Mesenchymal stem cell (in vitro differentiated cells and primary cell): Measurements from ENCODE around the gene RBM34.

Experiments used
- DNase-seq: peaks from one replicate; pipeline ENCODE4 v3.0.0-alpha.2; 2013
- H2AFZ ChIP-seq: one replicate; pipeline ENCODE4 v1.6.1; 2013; ENCODE audit warnings: low read depth, mild to moderate bottlenecking, control low read depth, inconsistent platforms, low read length, moderate library complexity
- H2AK5ac ChIP-seq: 2 replicates; pipeline ENCODE4 v1.6.1; 2013; ENCODE audit warnings: low read length, moderate library complexity, mild to moderate bottlenecking, inconsistent platforms; ENCODE audit not compliant: severe bottlenecking
- H2BK120ac ChIP-seq: one replicate; pipeline ENCODE4 v1.6.1; 2013; ENCODE audit warnings: low read depth, mild to moderate bottlenecking, inconsistent platforms, low read length, moderate library complexity
- H2BK12ac ChIP-seq, 2 experiments: one replicate each; pipeline ENCODE4 v1.6.1; 2013; ENCODE audit warnings: inconsistent platforms in 2 of 2, low read length in 2 of 2, mild to moderate bottlenecking in 2 of 2, moderate library complexity in 2 of 2, control low read depth in 1 of 2
- H2BK15ac ChIP-seq: one replicate; pipeline ENCODE4 v1.6.1; 2013; ENCODE audit warnings: mild to moderate bottlenecking, low read depth, inconsistent platforms; ENCODE audit not compliant: poor library complexity, severe bottlenecking
- H2BK5ac ChIP-seq: 2 replicates; pipeline ENCODE4 v1.6.1; 2013; ENCODE audit warnings: low read depth, mild to moderate bottlenecking, low read length, control low read depth, inconsistent platforms; ENCODE audit not compliant: poor library complexity, severe bottlenecking
- H3K14ac ChIP-seq, 2 experiments: one replicate each; pipeline ENCODE4 v1.6.1; 2013; ENCODE audit warnings: inconsistent platforms in 2 of 2, low read length in 2 of 2, control low read depth in 1 of 2, mild to moderate bottlenecking in 1 of 2, moderate library complexity in 1 of 2
- H3K18ac ChIP-seq, 2 experiments: one replicate each; pipeline ENCODE4 v1.6.1; 2013; ENCODE audit warnings: inconsistent platforms in 2 of 2, low read length in 2 of 2, control low read depth in 1 of 2, low read depth in 1 of 2, mild to moderate bottlenecking in 1 of 2
- H3K23ac ChIP-seq, 2 experiments: one replicate each; pipeline ENCODE4 v1.6.1; 2013; ENCODE audit warnings: inconsistent platforms in 2 of 2, low read length in 2 of 2, mild to moderate bottlenecking in 2 of 2, moderate library complexity in 2 of 2, control low read depth in 1 of 2
- H3K27ac ChIP-seq: 2 replicates; pipeline ENCODE4 v1.5.1; 2013; ENCODE audit warnings: mild to moderate bottlenecking, moderate library complexity, low read length, control low read depth, inconsistent platforms; ENCODE audit not compliant: poor library complexity, severe bottlenecking
- H3K27me3 ChIP-seq, 2 experiments: 2 replicates each; pipeline versions ENCODE4 v1.6.1 to v1.7.0; 2013; ENCODE audit warnings: low read length in 2 of 2, mild to moderate bottlenecking in 2 of 2, moderate library complexity in 2 of 2, control low read depth in 1 of 2, inconsistent platforms in 1 of 2; ENCODE audit not compliant: control insufficient read depth in 1 of 2, insufficient read depth in 1 of 2
- H3K36me3 ChIP-seq, 2 experiments: 2 replicates each; pipeline versions ENCODE4 v1.6.1 to v1.7.0; 2013; ENCODE audit warnings: low read length in 2 of 2, control low read depth in 1 of 2, inconsistent platforms in 1 of 2, low read depth in 1 of 2, mild to moderate bottlenecking in 1 of 2; ENCODE audit not compliant: insufficient read depth in 2 of 2, control insufficient read depth in 1 of 2
- H3K4ac ChIP-seq, 2 experiments: one replicate each; pipeline ENCODE4 v1.6.1; 2013; ENCODE audit warnings: inconsistent platforms in 2 of 2, low read length in 2 of 2, mild to moderate bottlenecking in 2 of 2, moderate library complexity in 2 of 2, control low read depth in 1 of 2, low read depth in 1 of 2
- H3K4me1 ChIP-seq: 2 replicates; pipeline ENCODE4 v1.6.1; 2013; ENCODE audit warnings: low read depth, low read length, control low read depth; ENCODE audit not compliant: control insufficient read depth, insufficient read depth
- H3K4me2 ChIP-seq: 2 replicates; pipeline ENCODE4 v1.6.1; 2013; ENCODE audit warnings: low read length, mild to moderate bottlenecking, inconsistent platforms; ENCODE audit not compliant: poor library complexity, severe bottlenecking
- H3K4me3 ChIP-seq, 2 experiments: 2 replicates each; pipeline versions ENCODE4 v1.5.1 to v1.7.0; 2013; ENCODE audit warnings: low read length in 2 of 2, mild to moderate bottlenecking in 2 of 2, control low read depth in 1 of 2, low read depth in 1 of 2; ENCODE audit not compliant: insufficient read depth in 1 of 2
- H3K79me1 ChIP-seq: replicated peaks from 2 replicates; pipeline ENCODE4 v1.6.1; 2013; ENCODE audit warnings: mild to moderate bottlenecking, control low read depth, low read length, inconsistent platforms; ENCODE audit not compliant: poor library complexity, severe bottlenecking
- H3K9ac ChIP-seq: 2 replicates; pipeline ENCODE4 v1.7.0; 2013; ENCODE audit warnings: mild to moderate bottlenecking, low read length, moderate library complexity
- H3K9me3 ChIP-seq: 2 replicates; pipeline ENCODE4 v1.7.0; 2013; ENCODE audit warnings: mild to moderate bottlenecking, low read length; ENCODE audit not compliant: control insufficient read depth
- H4K8ac ChIP-seq: one replicate; pipeline ENCODE4 v1.6.1; 2013; ENCODE audit warnings: inconsistent platforms, mild to moderate bottlenecking, low read length, moderate library complexity
- H4K91ac ChIP-seq: one replicate; pipeline ENCODE4 v1.6.1; 2013; ENCODE audit warnings: mild to moderate bottlenecking, low read length, inconsistent platforms
- WGBS: methylation state at CpG from one replicate; pipeline ENCODE4 v1.1.7; 2013; ENCODE audit warnings: mixed read lengths; 5-methylcytosine and 5-hydroxymethylcytosine counted together

Gene RBM34

GRCh38 chr1:235142991-235143390 is 18.1 kb downstream of the RBM34 start:
- no peak overlapping the region for H3K23ac ChIP-seq
- no peak overlapping the region for H3K27ac ChIP-seq
- no peak for DNase-seq
- H3K79me1 ChIP-seq, result peaks cover 33% of the 10 kb centered on the region
- H3K4me1 ChIP-seq, result no peaks in the 10 kb centered on the region
- H2BK15ac ChIP-seq, result no peak overlapping the region
- H2BK12ac ChIP-seq, result no peak overlapping the region
- no peaks in the 10 kb centered on the region for H3K27me3 ChIP-seq
- H2BK5ac ChIP-seq, result no peak overlapping the region
- H3K4me3 ChIP-seq, result no peak overlapping the region
- H3K9ac ChIP-seq, result no peak overlapping the region
- H4K91ac ChIP-seq, result no peak overlapping the region
- H3K36me3 ChIP-seq, result peaks cover 57 to 82% of the 10 kb centered on the region in 2 experiments
- 100% methylated on average over 4 of the region's 4 CpGs for WGBS
- H3K9me3 ChIP-seq, result no peaks in the 10 kb centered on the region
- no peak overlapping the region for H2AK5ac ChIP-seq
- H3K4ac ChIP-seq, result no peak overlapping the region
- H3K4me2 ChIP-seq, result no peak overlapping the region
- H3K14ac ChIP-seq, result no peak overlapping the region
- no peak overlapping the region for H4K8ac ChIP-seq
- H2BK120ac ChIP-seq, result no peak overlapping the region
- H3K18ac ChIP-seq, result no peak overlapping the region
- H2AFZ ChIP-seq, result no peak overlapping the region

GRCh38 chr1:235139315-235139714 is 21.7 kb downstream of the RBM34 start:
- H3K4me2 ChIP-seq, result no peak overlapping the region
- H2AK5ac ChIP-seq, result no peak overlapping the region
- H3K9me3 ChIP-seq, result no peaks in the 10 kb centered on the region
- no peak overlapping the region for H2AFZ ChIP-seq
- H2BK12ac ChIP-seq, result no peak overlapping the region
- H2BK120ac ChIP-seq, result no peak overlapping the region
- peaks cover 26% of the 10 kb centered on the region for H3K79me1 ChIP-seq
- H3K4me3 ChIP-seq, result no peak overlapping the region
- peaks cover 52 to 79% of the 10 kb centered on the region in 2 experiments for H3K36me3 ChIP-seq
- H4K8ac ChIP-seq, result no peak overlapping the region
- no peak overlapping the region for H4K91ac ChIP-seq
- H2BK15ac ChIP-seq, result no peak overlapping the region
- DNase-seq, result no peak
- H3K18ac ChIP-seq, result no peak overlapping the region
- WGBS, result 99% methylated on average over 4 of the region's 5 CpGs
- H3K23ac ChIP-seq, result no peak overlapping the region
- no peak overlapping the region for H2BK5ac ChIP-seq
- no peak overlapping the region for H3K9ac ChIP-seq
- H3K27me3 ChIP-seq, result no peaks in the 10 kb centered on the region
- no peak overlapping the region for H3K4ac ChIP-seq
- no peak overlapping the region for H3K14ac ChIP-seq
- no peaks in the 10 kb centered on the region for H3K4me1 ChIP-seq
- no peak overlapping the region for H3K27ac ChIP-seq

GRCh38 chr1:235138821-235139220 is 22.2 kb downstream of the RBM34 start:
- no peaks in the 10 kb centered on the region for H3K9me3 ChIP-seq
- peaks cover 26% of the 10 kb centered on the region for H3K79me1 ChIP-seq
- H2BK12ac ChIP-seq, result no peak overlapping the region
- H3K23ac ChIP-seq, result no peak overlapping the region
- no peak overlapping the region for H4K91ac ChIP-seq
- no peak overlapping the region for H2BK15ac ChIP-seq
- no peak overlapping the region for H2BK120ac ChIP-seq
- WGBS, result 96% methylated on average over 2 of the region's 2 CpGs
- no peaks in the 10 kb centered on the region for H3K4me1 ChIP-seq
- no peak overlapping the region for H3K4me2 ChIP-seq
- H4K8ac ChIP-seq, result no peak overlapping the region
- no peak overlapping the region for H2BK5ac ChIP-seq
- no peak for DNase-seq
- no peak overlapping the region for H3K4me3 ChIP-seq
- no peak overlapping the region for H3K9ac ChIP-seq
- no peak overlapping the region for H2AK5ac ChIP-seq
- H3K27me3 ChIP-seq, result no peaks in the 10 kb centered on the region
- no peak overlapping the region for H3K27ac ChIP-seq
- no peak overlapping the region for H3K14ac ChIP-seq
- H3K36me3 ChIP-seq, result peaks cover 55 to 79% of the 10 kb centered on the region in 2 experiments
- no peak overlapping the region for H2AFZ ChIP-seq
- H3K18ac ChIP-seq, result no peak overlapping the region
- no peak overlapping the region for H3K4ac ChIP-seq

GRCh38 chr1:235136111-235136510 is 24.9 kb downstream of the RBM34 start:
- no peak overlapping the region for H3K4ac ChIP-seq
- no peaks in the 10 kb centered on the region for H3K4me1 ChIP-seq
- no peak for DNase-seq
- H2BK5ac ChIP-seq, result no peak overlapping the region
- H3K36me3 ChIP-seq, result peaks cover 45 to 80% of the 10 kb centered on the region in 2 experiments
- no peaks in the 10 kb centered on the region for H3K27me3 ChIP-seq
- no peak overlapping the region for H3K4me3 ChIP-seq
- no peak overlapping the region for H3K18ac ChIP-seq
- H2AFZ ChIP-seq, result no peak overlapping the region
- H3K27ac ChIP-seq, result no peak overlapping the region
- H3K79me1 ChIP-seq, result peaks cover 17% of the 10 kb centered on the region
- H3K23ac ChIP-seq, result no peak overlapping the region
- no peak overlapping the region for H4K8ac ChIP-seq
- H2BK15ac ChIP-seq, result no peak overlapping the region
- H4K91ac ChIP-seq, result no peak overlapping the region
- H3K9ac ChIP-seq, result no peak overlapping the region
- 95% methylated on average over 4 of the region's 4 CpGs for WGBS
- no peak overlapping the region for H2BK12ac ChIP-seq
- H3K4me2 ChIP-seq, result no peak overlapping the region
- H2AK5ac ChIP-seq, result no peak overlapping the region
- no peak overlapping the region for H2BK120ac ChIP-seq
- no peaks in the 10 kb centered on the region for H3K9me3 ChIP-seq
- H3K14ac ChIP-seq, result no peak overlapping the region
